ENCODE data around the gene THSD4.
A peak's percentile ranks its signal among the peaks of the same experiment; 100 is the strongest.
"Not testable (repeated sequence)": the region's sequence is repeated elsewhere in the genome, so short reads cannot be mapped to it uniquely, and the experiment has no call there.

THSD4 gene

GRCh38 chr15:71364117-71364584 is 248.9 kb downstream of the THSD4 start:
- Mint-ChIP-seq H3K9me3 (peaks cover 5% of the 10 kb centered on the region), H3K27me3 (peaks cover 10% of the 10 kb centered on the region), H3K4me3 (no peak overlapping the region), H3K36me3 (no peaks in the 10 kb centered on the region), H3K27ac (no peak overlapping the region), H3K4me1 (no peaks in the 10 kb centered on the region)
- CTCF ChIA-PET: no interaction called here
- DNase-seq: no peak

- Mint-ChIP-seq H3K9me3 (peaks cover 21% of the 10 kb centered on the region), H3K4me3 (no peak overlapping the region), H3K36me3 (peaks cover 8% of the 10 kb centered on the region), H3K4me1 (peaks cover under 1% of the 10 kb centered on the region), H3K27ac (no peak overlapping the region), H3K27me3 (peaks cover 4% of the 10 kb centered on the region)
- DNase-seq: no peak
- CTCF ChIA-PET: no interaction called here
Observed at GRCh38 chr15:71366522-71366921, 251.3 kb downstream of the THSD4 start.

GRCh38 chr15:71366926-71367325 is 251.7 kb downstream of the THSD4 start:
- no peak overlapping the region for H3K27ac Mint-ChIP-seq

GRCh38 chr15:71367737-71368136 is 252.5 kb downstream of the THSD4 start:
- peaks cover 13% of the 10 kb centered on the region for H3K4me1 Mint-ChIP-seq
- CTCF ChIA-PET, DNase-seq, H3K27ac Mint-ChIP-seq, H3K4me3 Mint-ChIP-seq, H3K27me3 Mint-ChIP-seq: not testable (repeated sequence)
- H3K36me3 Mint-ChIP-seq: peaks cover 17% of the 10 kb centered on the region
- H3K9me3 Mint-ChIP-seq: peaks cover 28% of the 10 kb centered on the region

More at GRCh38 chr15:71366926-71367325, 251.7 kb downstream of the THSD4 start:
- Mint-ChIP-seq H3K9me3 (peaks cover 25% of the 10 kb centered on the region), H3K4me1 (peaks cover 5% of the 10 kb centered on the region), H3K27me3 (peaks cover 4% of the 10 kb centered on the region), H3K36me3 (peaks cover 12% of the 10 kb centered on the region), H3K4me3 (no peak overlapping the region)
- CTCF ChIA-PET: no interaction called here
- DNase-seq: no peak

GRCh38 chr15:71372769-71373168 is 257.5 kb downstream of the THSD4 start:
- H3K4me3 Mint-ChIP-seq: not testable (repeated sequence)
- peak overlapping the region; percentile 93 for H3K27ac Mint-ChIP-seq

GRCh38 chr15:71373917-71374316 is 258.6 kb downstream of the THSD4 start:
- Mint-ChIP-seq H3K4me1 (peaks cover 37% of the 10 kb centered on the region), H3K27me3 (no peaks in the 10 kb centered on the region), H3K4me3 (no peak overlapping the region), H3K36me3 (peaks cover 26% of the 10 kb centered on the region), H3K9me3 (peaks cover 37% of the 10 kb centered on the region), H3K27ac (peak overlapping the region; percentile 93)
- CTCF ChIA-PET: no interaction called here
- DNase-seq: no peak

More at GRCh38 chr15:71372769-71373168, 257.5 kb downstream of the THSD4 start:
- Mint-ChIP-seq H3K4me1 (peaks cover 37% of the 10 kb centered on the region), H3K9me3 (peaks cover 37% of the 10 kb centered on the region), H3K36me3 (peaks cover 26% of the 10 kb centered on the region)
- H3K27me3 Mint-ChIP-seq, CTCF ChIA-PET: not testable (repeated sequence)
- DNase-seq: peak; percentile 69

- no peak overlapping the region for H3K4me3 Mint-ChIP-seq
- no peaks in the 10 kb centered on the region for H3K27me3 Mint-ChIP-seq
- H3K27ac Mint-ChIP-seq: no peak overlapping the region
- peaks cover 26% of the 10 kb centered on the region for H3K36me3 Mint-ChIP-seq
- DNase-seq: no peak
- H3K9me3 Mint-ChIP-seq: peaks cover 36% of the 10 kb centered on the region
- CTCF ChIA-PET: no interaction called here
- peaks cover 37% of the 10 kb centered on the region for H3K4me1 Mint-ChIP-seq
Observed at GRCh38 chr15:71374607-71375352, 259.5 kb downstream of the THSD4 start.

- peaks cover 37% of the 10 kb centered on the region for H3K4me1 Mint-ChIP-seq
- CTCF ChIA-PET: no interaction called here
- no peak for DNase-seq
- no peak overlapping the region for H3K27ac Mint-ChIP-seq
- H3K9me3 Mint-ChIP-seq: peaks cover 24% of the 10 kb centered on the region
- no peaks in the 10 kb centered on the region for H3K27me3 Mint-ChIP-seq
- H3K4me3 Mint-ChIP-seq: no peak overlapping the region
- peaks cover 20% of the 10 kb centered on the region for H3K36me3 Mint-ChIP-seq
Observed at GRCh38 chr15:71375934-71376333, 260.7 kb downstream of the THSD4 start.

- DNase-seq: no peak
- H3K36me3 Mint-ChIP-seq: no peaks in the 10 kb centered on the region
- no peaks in the 10 kb centered on the region for H3K27me3 Mint-ChIP-seq
- H3K27ac Mint-ChIP-seq: no peak overlapping the region
- peaks cover 4% of the 10 kb centered on the region for H3K9me3 Mint-ChIP-seq
- CTCF ChIA-PET: no interaction called here
- H3K4me3 Mint-ChIP-seq: no peak overlapping the region
- H3K4me1 Mint-ChIP-seq: peaks cover 6% of the 10 kb centered on the region
Observed at GRCh38 chr15:71379893-71380292, 264.6 kb downstream of the THSD4 start.

GRCh38 chr15:71380345-71380744 is 265.1 kb downstream of the THSD4 start:
- no peak overlapping the region for H3K27ac Mint-ChIP-seq
- H3K4me3 Mint-ChIP-seq: no peak overlapping the region
- CTCF ChIA-PET: no interaction called here
- DNase-seq: no peak
- H3K4me1 Mint-ChIP-seq: peaks cover 2% of the 10 kb centered on the region
- H3K36me3 Mint-ChIP-seq: no peaks in the 10 kb centered on the region
- peaks cover 4% of the 10 kb centered on the region for H3K9me3 Mint-ChIP-seq
- H3K27me3 Mint-ChIP-seq: peaks cover 3% of the 10 kb centered on the region

- peaks cover 3% of the 10 kb centered on the region for H3K4me1 Mint-ChIP-seq
- no peak overlapping the region for H3K27ac Mint-ChIP-seq
- CTCF ChIA-PET: interaction anchor here (1.6 kb wide), 1 partner anchor 12 kb away, joined by 4 read pairs; no protein-coding TSS in a partner anchor
- H3K4me3 Mint-ChIP-seq: no peak overlapping the region
- no peaks in the 10 kb centered on the region for H3K9me3 Mint-ChIP-seq
- DNase-seq: no peak
- H3K27me3 Mint-ChIP-seq: peaks cover 22% of the 10 kb centered on the region
- no peaks in the 10 kb centered on the region for H3K36me3 Mint-ChIP-seq
Observed at GRCh38 chr15:71384501-71384900, 269.2 kb downstream of the THSD4 start.

- peaks cover 22% of the 10 kb centered on the region for H3K27me3 Mint-ChIP-seq
- H3K4me1 Mint-ChIP-seq: peaks cover 3% of the 10 kb centered on the region
- no peaks in the 10 kb centered on the region for H3K9me3 Mint-ChIP-seq
- DNase-seq: no peak
- CTCF ChIA-PET: interaction anchor here (1.6 kb wide), 1 partner anchor 12 kb away, joined by 4 read pairs; no protein-coding TSS in a partner anchor
- H3K36me3 Mint-ChIP-seq: no peaks in the 10 kb centered on the region
- H3K4me3 Mint-ChIP-seq: no peak overlapping the region
- H3K27ac Mint-ChIP-seq: no peak overlapping the region
Observed at GRCh38 chr15:71385026-71385425, 269.8 kb downstream of the THSD4 start.

- H3K4me3 Mint-ChIP-seq: no peak overlapping the region
- DNase-seq: no peak
- CTCF ChIA-PET: interaction anchor here (1.1 to 3.4 kb wide), 5 partner anchors 11 to 266 kb away, joined by 3 to 15 read pairs (median 4); no protein-coding TSS in a partner anchor
- no peaks in the 10 kb centered on the region for H3K36me3 Mint-ChIP-seq
- no peak overlapping the region for H3K27ac Mint-ChIP-seq
- peaks cover 1% of the 10 kb centered on the region for H3K9me3 Mint-ChIP-seq
- peaks cover 22% of the 10 kb centered on the region for H3K27me3 Mint-ChIP-seq
- peaks cover 3% of the 10 kb centered on the region for H3K4me1 Mint-ChIP-seq
Observed at GRCh38 chr15:71385457-71385856, 270.2 kb downstream of the THSD4 start.

- no peak overlapping the region for H3K4me3 Mint-ChIP-seq
- no peaks in the 10 kb centered on the region for H3K36me3 Mint-ChIP-seq
- no peak for DNase-seq
- H3K4me1 Mint-ChIP-seq: peaks cover 3% of the 10 kb centered on the region
- CTCF ChIA-PET: interaction anchor here (0.9 to 3.4 kb wide), 8 partner anchors 11 to 770 kb away, joined by 3 to 15 read pairs (median 4); no protein-coding TSS in a partner anchor
- peaks cover 2% of the 10 kb centered on the region for H3K9me3 Mint-ChIP-seq
- no peak overlapping the region for H3K27ac Mint-ChIP-seq
- peaks cover 22% of the 10 kb centered on the region for H3K27me3 Mint-ChIP-seq
Observed at GRCh38 chr15:71386005-71386404, 270.7 kb downstream of the THSD4 start.

Data from activated naive CD4-positive, alpha-beta T cell treated with anti-CD3 and anti-CD28 coated beads, Interleukin-2, amount 10 ng/mL, durations not matched to agents 7 days and 5 days (primary cell).